ENCODE results near the gene LAMA4. TPM values are rescaled to one million over a fixed set of nuclear protein-coding genes. Genes with fewer than 3 reads are reported as not detected.
A peak's percentile ranks its signal among the peaks of the same experiment; 100 is the strongest.

The LAMA4 gene
- total and polyA plus RNA-seq, 2 donors = 101 to 426 TPM

GRCh38 chr6:112176175-112176574 lies 78.2 kb downstream of the LAMA4 start:
- Histone ChIP-seq H3K4me3 (ENCODE audit: low read depth, low read length) (no peak overlapping the region), H3K4me1 (ENCODE audit: insufficient read depth) (no peaks in the 10 kb centered on the region), H3K27ac (ENCODE audit: low read depth) (no peak overlapping the region), H3K36me3 (ENCODE audit: insufficient read depth) (no peaks in the 10 kb centered on the region)
- WGBS = 79% methylated on average over 4 of the region's 4 CpGs
- no peak for DNase-seq (ENCODE audit: extremely low spot score)

- 70% methylated on average over 2 of the region's 2 CpGs for WGBS
- Histone ChIP-seq H3K4me1 (ENCODE audit: insufficient read depth) (no peaks in the 10 kb centered on the region), H3K27ac (ENCODE audit: low read depth) (no peak overlapping the region), H3K36me3 (ENCODE audit: insufficient read depth) (no peaks in the 10 kb centered on the region), H3K4me3 (ENCODE audit: low read depth, low read length) (no peak overlapping the region)
- DNase-seq (ENCODE audit: extremely low spot score) = no peak
These were observed 81.1 kb downstream of the LAMA4 start for GRCh38 chr6:112173221-112173804.

GRCh38 chr6:112172540-112172939 lies 81.8 kb downstream of the LAMA4 start:
- WGBS = 75% methylated on average over 7 of the region's 7 CpGs
- no peak for DNase-seq (ENCODE audit: extremely low spot score)
- H3K4me1 ChIP-seq (ENCODE audit: insufficient read depth) = no peaks in the 10 kb centered on the region
- H3K27ac ChIP-seq (ENCODE audit: low read depth) = no peak overlapping the region
- no peaks in the 10 kb centered on the region for H3K36me3 ChIP-seq (ENCODE audit: insufficient read depth)
- no peak overlapping the region for H3K4me3 ChIP-seq (ENCODE audit: low read depth, low read length)

GRCh38 chr6:112169541-112169940 lies 84.8 kb downstream of the LAMA4 start:
- WGBS = 86% methylated on average over 1 of the region's 1 CpG

GRCh38 chr6:112163295-112164257 lies 90.8 kb downstream of the LAMA4 start:
- Histone ChIP-seq H3K36me3 (ENCODE audit: insufficient read depth) (no peaks in the 10 kb centered on the region), H3K27ac (ENCODE audit: low read depth) (no peak overlapping the region)

More at GRCh38 chr6:112169541-112169940, 84.8 kb downstream of the LAMA4 start:
- H3K27ac ChIP-seq (ENCODE audit: low read depth) = no peak overlapping the region
- H3K36me3 ChIP-seq (ENCODE audit: insufficient read depth) = no peaks in the 10 kb centered on the region
- DNase-seq (ENCODE audit: extremely low spot score) = no peak
- H3K4me3 ChIP-seq (ENCODE audit: low read depth, low read length) = no peak overlapping the region
- H3K4me1 ChIP-seq (ENCODE audit: insufficient read depth) = no peaks in the 10 kb centered on the region

GRCh38 chr6:112160745-112161144 lies 93.6 kb downstream of the LAMA4 start:
- Histone ChIP-seq H3K27ac (ENCODE audit: low read depth) (no peak overlapping the region), H3K4me1 (ENCODE audit: insufficient read depth) (no peaks in the 10 kb centered on the region), H3K4me3 (ENCODE audit: low read depth, low read length) (no peak overlapping the region), H3K36me3 (ENCODE audit: insufficient read depth) (no peaks in the 10 kb centered on the region)
- no peak for DNase-seq (ENCODE audit: extremely low spot score)
- 92% methylated on average over 1 of the region's 1 CpG for WGBS

More at GRCh38 chr6:112163295-112164257, 90.8 kb downstream of the LAMA4 start:
- H3K4me1 ChIP-seq (ENCODE audit: insufficient read depth) = no peaks in the 10 kb centered on the region
- no peak overlapping the region for H3K4me3 ChIP-seq (ENCODE audit: low read depth, low read length)
- WGBS = 44% methylated on average over 21 of the region's 21 CpGs
- DNase-seq (ENCODE audit: extremely low spot score) = no peak

- no peaks in the 10 kb centered on the region for H3K36me3 ChIP-seq (ENCODE audit: insufficient read depth)
These were observed 97.7 kb downstream of the LAMA4 start for GRCh38 chr6:112156668-112157067.

GRCh38 chr6:112155886-112156285 lies 98.5 kb downstream of the LAMA4 start:
- no peak overlapping the region for H3K27ac ChIP-seq (ENCODE audit: low read depth)
- DNase-seq (ENCODE audit: extremely low spot score) = no peak
- no peaks in the 10 kb centered on the region for H3K36me3 ChIP-seq (ENCODE audit: insufficient read depth)
- WGBS = 36% methylated on average over 3 of the region's 3 CpGs
- H3K4me1 ChIP-seq (ENCODE audit: insufficient read depth) = no peaks in the 10 kb centered on the region
- H3K4me3 ChIP-seq (ENCODE audit: low read depth, low read length) = no peak overlapping the region

More at GRCh38 chr6:112156668-112157067, 97.7 kb downstream of the LAMA4 start:
- Histone ChIP-seq H3K27ac (ENCODE audit: low read depth) (no peak overlapping the region), H3K4me3 (ENCODE audit: low read depth, low read length) (no peak overlapping the region), H3K4me1 (ENCODE audit: insufficient read depth) (no peaks in the 10 kb centered on the region)
- 85% methylated on average over 4 of the region's 4 CpGs for WGBS
- DNase-seq (ENCODE audit: extremely low spot score) = no peak

GRCh38 chr6:112154711-112155110 lies 99.7 kb downstream of the LAMA4 start:
- H3K4me1 ChIP-seq (ENCODE audit: insufficient read depth) = no peaks in the 10 kb centered on the region
- H3K27ac ChIP-seq (ENCODE audit: low read depth) = peak overlapping the region; percentile 16
- H3K36me3 ChIP-seq (ENCODE audit: insufficient read depth) = no peaks in the 10 kb centered on the region
- WGBS = 74% methylated on average over 2 of the region's 2 CpGs
- DNase-seq (ENCODE audit: extremely low spot score) = no peak
- no peak overlapping the region for H3K4me3 ChIP-seq (ENCODE audit: low read depth, low read length)

GRCh38 chr6:112153926-112154607 lies 100.3 kb downstream of the LAMA4 start:
- Histone ChIP-seq H3K4me3 (ENCODE audit: low read depth, low read length) (no peak overlapping the region), H3K36me3 (ENCODE audit: insufficient read depth) (no peaks in the 10 kb centered on the region), H3K4me1 (ENCODE audit: insufficient read depth) (no peaks in the 10 kb centered on the region), H3K27ac (ENCODE audit: low read depth) (no peak overlapping the region)
- 78% methylated on average over 5 of the region's 5 CpGs for WGBS
- DNase-seq (ENCODE audit: extremely low spot score) = no peak

GRCh38 chr6:112150363-112150762 lies 104.0 kb downstream of the LAMA4 start:
- WGBS = 26% methylated on average over 5 of the region's 5 CpGs
- peak overlapping the region; percentile 71 for H3K27ac ChIP-seq (ENCODE audit: low read depth)
- no peaks in the 10 kb centered on the region for H3K36me3 ChIP-seq (ENCODE audit: insufficient read depth)
- H3K4me1 ChIP-seq (ENCODE audit: insufficient read depth) = no peaks in the 10 kb centered on the region
- no peak overlapping the region for H3K4me3 ChIP-seq (ENCODE audit: low read depth, low read length)
- DNase-seq (ENCODE audit: extremely low spot score) = no peak

GRCh38 chr6:112149719-112150263 lies 104.6 kb downstream of the LAMA4 start:
- no peaks in the 10 kb centered on the region for H3K4me1 ChIP-seq (ENCODE audit: insufficient read depth)
- WGBS = 28% methylated on average over 4 of the region's 4 CpGs
- H3K36me3 ChIP-seq (ENCODE audit: insufficient read depth) = no peaks in the 10 kb centered on the region
- peak overlapping the region; percentile 90 for H3K27ac ChIP-seq (ENCODE audit: low read depth)
- DNase-seq (ENCODE audit: extremely low spot score) = peak; percentile 57
- H3K4me3 ChIP-seq (ENCODE audit: low read depth, low read length) = no peak overlapping the region

GRCh38 chr6:112149236-112149635 lies 105.1 kb downstream of the LAMA4 start:
- Histone ChIP-seq H3K36me3 (ENCODE audit: insufficient read depth) (no peaks in the 10 kb centered on the region), H3K4me3 (ENCODE audit: low read depth, low read length) (no peak overlapping the region), H3K4me1 (ENCODE audit: insufficient read depth) (no peaks in the 10 kb centered on the region), H3K27ac (ENCODE audit: low read depth) (peak overlapping the region; percentile 90)
- no peak for DNase-seq (ENCODE audit: extremely low spot score)
- 40% methylated on average over 1 of the region's 1 CpG for WGBS
